ENCODE measurements around the gene UMAD1.

UMAD1 gene

DNA sequence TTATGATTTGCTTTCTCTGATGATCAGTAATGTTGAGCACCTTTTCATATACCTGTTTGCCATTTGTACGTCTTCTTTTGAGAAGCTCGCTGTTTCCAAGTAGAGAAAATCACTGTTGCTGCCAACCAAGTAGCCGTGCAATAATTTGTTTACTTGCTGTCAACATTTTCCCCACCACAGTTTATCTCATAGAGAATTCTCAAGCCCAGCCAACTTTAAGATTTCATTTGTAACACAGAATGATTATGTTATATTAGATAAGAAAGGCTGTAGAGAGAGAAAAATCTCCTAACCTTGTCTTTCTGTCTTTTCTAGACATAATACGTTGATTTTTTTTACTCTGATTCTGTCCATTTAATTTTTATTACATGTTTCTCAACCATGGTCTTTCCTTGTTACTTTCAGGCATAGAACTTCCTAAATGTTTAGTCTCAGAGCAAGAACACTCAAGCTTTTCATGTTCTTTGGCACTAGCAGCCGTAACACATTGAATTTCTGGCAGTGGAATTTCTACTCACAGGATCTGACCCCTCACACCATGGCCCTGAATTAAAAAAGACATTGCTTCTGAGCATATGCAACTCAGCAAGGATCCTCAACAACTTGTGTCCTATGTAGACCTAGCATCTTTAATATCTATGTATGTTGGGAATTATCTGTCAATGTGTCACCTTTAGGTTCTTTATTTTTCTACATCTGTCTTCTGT lies 54.7 kb downstream of the UMAD1 start:
- DNase-seq: no peak

DNA sequence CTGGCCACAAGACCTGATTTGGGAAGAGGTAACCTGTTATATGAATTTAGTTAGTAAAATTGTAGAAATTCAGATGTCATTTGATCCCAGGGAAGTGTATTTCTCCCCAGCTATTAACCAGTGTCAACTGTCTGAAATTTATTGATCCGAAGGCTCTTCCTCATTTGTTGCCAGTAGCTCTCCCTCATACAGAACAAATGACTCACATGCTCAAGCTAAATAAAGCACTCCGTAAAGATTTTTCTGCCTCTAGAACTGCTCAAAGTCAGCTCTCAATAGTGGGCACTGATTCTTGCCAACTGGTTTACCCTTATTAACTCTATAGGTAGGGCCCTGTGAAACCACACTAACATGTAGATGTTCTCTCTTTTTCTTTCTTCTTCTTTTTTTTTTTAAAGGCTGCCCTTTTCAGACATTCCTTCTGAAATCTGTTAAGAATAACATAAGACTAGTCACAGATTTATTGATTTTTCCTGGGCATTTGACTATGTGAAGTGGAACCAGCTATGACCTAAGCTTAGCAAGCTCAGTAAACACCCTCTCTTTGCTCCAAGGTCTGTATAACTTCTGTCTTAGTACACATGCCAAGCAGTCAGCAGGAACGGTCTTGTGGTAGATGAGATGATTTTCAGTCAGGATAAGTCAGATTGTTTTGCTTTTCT lies 56.0 kb downstream of the UMAD1 start:
- no peak for DNase-seq

DNA sequence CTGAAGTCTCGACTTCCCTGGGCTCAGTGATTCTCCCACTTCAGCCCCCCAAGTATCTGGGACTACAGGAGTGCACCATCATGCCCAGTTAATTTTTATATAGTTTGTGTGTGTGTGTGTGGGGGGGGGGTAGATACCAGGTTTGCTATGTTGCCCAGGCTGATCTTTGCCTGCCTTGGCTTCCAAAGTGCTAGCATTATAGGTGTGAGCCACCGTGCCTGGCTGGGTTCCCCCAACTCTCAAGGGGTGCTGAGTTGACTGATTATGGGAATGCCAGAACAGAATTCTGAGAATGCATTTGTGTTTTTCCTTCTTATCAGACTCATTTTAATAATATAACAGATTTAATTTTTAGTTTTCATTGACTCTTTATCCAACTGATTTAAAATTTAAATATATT lies 58.4 kb downstream of the UMAD1 start:
- DNase-seq: no peak

DNA sequence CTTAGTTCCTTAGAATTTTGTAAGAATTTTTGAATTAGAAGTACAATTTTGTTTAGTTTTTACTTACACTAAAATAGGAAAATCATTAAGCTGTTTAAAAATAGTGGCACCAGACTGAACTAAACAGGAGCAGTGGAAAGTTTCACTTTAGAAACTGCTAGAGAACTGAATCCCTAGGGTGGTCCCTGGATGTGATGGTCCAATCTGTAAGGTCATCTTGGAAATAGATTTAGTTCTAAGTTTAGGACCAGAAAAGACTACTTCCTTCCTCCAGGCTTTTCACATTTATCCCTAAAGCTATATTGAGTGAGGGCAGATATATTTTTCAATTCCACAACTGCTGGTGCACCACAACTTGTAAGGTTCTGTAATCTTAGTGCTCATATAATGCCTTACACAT lies 58.8 kb downstream of the UMAD1 start:
- no peak for DNase-seq

DNA sequence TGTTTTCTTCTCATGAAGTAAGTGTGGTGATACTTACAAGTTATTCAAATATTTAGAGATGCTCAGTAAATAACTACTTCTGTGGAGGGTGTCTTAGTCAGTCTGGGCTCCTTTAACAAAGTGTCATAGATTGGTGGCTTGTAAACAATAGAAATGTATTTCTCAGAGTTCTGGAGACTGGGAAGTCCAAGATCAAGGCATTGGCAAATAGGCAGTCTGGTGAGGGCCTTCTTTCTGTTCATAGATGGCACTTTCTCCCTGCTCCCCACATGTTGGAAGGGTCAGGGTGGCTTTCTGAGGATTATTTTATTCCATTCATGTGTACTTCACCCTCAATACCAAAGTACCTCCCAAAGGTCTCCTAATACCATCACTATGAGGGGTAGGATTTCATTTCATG lies 59.4 kb downstream of the UMAD1 start:
- DNase-seq: no peak

DNA sequence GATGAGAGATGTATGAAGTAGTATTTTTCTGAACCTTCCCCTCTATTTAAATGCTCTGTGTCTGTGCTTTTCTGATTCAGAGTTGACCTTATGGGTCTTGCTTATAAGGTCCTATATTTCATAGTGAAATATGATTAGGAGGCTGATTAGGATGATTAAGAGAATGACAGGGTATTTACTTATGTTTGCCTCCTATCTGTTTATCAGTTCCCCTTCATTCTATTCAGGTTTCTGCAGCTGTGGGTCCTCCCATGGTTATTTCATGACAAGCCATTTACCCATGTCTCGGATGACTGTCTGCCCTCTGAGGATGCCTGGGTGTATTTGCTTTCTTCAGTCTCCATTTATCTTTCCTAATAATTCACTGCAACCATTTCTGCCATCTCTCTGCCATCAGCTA lies 61.0 kb downstream of the UMAD1 start:
- DNase-seq: no peak

DNA sequence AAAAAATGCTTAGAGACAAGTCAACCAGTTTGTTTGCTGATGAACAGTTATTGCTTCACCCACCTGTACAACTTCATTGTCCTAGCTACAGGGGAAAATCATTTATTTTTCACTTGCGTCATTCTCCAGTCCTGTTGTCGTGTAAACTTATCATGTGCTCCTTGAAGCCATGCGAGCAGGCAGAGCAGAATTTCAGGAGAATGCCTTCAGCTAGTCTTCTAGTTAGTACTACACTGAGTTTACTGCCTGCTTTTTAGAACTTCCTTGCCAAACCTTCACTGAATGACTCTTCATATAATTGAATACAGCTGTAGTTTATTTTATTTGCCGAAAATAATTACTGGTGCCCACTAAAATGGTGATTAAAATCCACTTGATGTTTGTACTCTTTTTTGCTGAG lies 62.3 kb downstream of the UMAD1 start:
- no peak for DNase-seq

DNA sequence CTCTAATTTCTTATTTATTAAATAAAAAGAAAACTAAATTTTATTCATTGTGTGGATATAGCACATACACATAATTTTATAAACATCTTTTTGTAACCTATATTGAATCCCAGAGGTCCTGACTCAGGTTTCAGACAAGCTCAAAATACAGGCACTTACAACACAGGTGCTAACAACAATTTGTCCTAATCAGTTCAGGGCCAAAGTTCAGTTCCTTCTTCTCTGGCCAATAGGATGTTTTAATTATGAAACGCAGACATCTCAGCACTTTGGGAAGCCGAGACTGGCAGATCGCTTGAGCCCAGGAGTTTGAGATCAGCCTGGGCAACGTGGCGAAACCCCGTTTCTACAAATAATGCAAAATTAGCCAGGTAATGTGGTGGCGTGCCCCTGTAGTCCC lies 62.9 kb downstream of the UMAD1 start:
- DNase-seq: no peak

DNA sequence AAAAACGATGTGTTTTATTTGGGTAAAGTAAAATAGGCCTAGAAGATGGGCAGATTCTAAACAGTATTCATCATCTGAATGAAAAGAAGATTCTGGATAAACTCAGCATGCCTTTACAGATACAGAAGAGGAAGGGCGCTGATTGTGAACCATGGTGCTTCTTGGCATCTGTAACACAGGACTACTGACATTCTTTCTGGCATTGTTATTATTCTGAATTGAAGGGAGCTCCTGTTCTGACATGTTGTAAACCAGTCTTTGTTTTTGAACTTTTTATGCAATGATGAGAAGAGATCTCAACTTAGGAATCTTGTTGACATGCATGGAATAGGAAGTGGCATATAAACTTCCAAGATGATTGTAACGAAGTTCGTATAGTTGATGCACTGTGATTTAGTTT lies 64.3 kb downstream of the UMAD1 start:
- no peak for DNase-seq

DNA sequence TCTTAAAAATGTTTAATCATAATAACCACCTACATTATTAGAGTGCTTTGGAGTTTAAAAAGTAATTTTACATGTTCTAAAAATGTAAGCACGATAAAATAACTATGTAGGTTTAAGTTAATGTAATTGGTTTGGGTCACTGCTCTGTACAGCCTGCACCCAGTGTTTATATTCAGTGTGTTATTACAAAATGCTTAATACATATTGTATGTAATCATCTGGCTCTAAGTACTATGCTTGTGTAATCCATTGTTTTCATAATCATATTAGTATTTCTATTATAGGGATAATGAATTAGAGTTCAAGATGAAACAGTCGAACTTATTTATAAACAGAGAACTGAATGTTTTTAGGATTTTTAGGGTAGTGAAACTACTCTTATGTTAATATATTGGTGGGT lies 64.8 kb downstream of the UMAD1 start:
- no peak for DNase-seq

DNA sequence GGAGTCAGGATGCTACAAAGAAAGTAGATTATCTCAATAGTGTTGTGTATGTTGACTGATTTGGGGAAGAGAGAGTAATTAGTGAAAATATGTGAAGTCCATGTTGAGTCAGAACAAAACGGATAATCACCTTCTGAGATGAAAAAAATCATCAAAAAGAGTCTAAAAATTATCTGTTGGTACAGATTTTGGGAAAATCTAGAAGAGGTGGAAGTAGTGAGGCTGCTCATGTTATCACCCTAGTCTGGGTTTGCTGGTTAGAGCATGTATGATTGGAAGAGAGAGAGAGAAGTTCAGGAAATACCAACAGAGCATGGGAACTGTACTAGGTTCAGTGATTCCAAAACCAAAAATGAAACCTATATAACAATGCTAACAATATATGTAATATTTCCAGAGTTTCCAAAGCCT lies 65.6 kb downstream of the UMAD1 start:
- DNase-seq: no peak

DNA sequence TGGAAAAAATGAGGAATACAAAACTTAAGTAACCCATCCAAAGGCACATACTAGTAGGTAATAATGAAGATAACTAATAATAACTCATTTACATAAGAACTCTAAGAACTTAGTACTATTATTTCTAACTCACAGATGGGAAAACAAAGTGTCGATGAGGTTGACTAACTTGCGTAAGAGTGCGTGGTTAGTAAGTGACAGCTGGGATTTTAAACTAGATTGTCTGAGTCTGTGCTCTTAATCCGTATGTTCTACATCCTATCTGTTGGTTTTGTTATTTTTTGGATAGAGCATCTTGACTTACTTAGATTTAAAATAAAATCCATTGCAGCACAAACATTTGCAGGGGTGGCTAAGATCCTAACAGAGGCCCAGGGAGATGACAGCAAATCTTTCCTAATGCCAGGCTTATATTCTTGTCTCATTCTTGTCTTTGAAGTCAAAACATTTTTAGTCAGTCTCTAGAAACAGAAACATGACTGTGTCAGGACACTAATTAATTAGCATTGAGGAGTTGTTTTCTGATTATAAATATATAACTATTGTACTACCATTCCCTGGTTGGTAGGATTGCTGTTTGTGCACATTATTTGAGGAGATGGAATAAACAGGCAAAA lies 66.1 kb downstream of the UMAD1 start:
- DNase-seq: no peak

DNA sequence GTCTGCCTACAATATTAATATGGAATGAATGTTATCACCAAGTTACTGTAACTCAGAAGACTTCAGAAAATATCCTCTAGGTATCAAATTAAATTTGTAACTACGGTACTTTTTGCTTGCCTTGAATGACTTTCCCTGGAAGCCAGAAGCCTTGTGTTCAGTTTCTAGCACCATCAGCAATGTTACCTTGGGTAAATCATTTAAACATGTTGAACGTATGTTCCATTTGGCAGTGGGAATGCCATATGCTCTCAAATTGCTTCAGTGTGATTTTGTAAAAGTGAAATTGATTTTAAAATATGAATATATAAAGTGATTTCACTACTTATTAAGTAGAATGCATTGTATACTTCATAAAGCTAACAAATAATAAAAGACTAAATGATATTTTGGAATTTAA lies 66.7 kb downstream of the UMAD1 start:
- DNase-seq: no peak

DNA sequence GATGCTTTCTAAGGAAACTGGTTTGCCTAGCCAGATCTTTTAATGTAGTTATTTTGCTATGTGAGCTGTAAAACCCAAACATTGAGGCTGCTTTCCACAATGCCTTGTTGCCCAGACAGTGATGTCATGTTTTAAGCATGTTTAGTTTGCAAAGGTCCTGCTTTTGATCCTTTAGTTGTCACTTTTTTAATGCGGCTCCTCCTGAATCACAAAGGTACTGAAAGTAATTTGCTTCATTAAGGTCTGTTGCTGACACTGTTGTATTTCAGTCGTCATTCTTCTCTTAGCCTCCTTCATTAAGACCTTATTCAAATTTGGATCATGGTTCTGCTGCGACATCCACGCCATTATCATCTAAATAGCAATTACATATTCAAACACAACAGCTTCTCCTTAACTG lies 67.3 kb downstream of the UMAD1 start:
- no peak for DNase-seq

DNA sequence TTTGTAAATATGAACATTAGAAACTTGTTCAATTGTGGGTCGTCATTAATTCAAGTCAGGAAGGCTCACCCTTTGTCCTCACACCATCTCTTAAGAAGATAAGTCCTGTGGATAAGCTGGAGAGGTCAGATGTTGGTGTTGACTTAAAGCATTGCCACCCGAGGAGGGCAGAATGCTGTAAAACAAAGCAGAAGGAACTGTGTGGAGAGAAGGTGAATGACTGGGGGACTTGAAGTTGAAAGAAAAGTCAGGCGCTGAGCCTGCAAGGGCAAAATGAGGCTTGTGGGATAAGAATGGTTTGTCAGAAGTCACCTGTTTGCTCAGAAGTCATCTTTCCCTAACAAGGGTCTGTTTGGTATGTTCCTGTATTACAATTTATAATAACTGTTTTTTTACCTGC lies 68.7 kb downstream of the UMAD1 start:
- DNase-seq: no peak

DNA sequence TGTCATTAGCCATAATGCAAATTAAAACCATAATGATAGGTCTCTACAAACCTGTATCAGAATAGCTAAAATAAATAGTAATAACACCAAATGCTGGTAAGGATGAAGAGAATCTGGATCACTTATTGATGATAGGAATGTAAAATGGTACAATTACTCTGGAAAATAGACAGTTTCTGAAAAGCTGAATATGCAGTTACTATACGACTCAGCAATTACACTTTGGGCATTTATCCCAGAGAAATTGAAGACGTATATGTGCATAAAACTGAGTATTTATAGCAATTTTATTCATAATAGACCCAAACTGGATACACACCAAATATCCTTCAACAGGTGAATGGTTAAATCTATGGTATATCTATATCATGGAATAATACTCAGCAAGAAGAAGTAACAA lies 69.9 kb downstream of the UMAD1 start:
- no peak for DNase-seq

DNA sequence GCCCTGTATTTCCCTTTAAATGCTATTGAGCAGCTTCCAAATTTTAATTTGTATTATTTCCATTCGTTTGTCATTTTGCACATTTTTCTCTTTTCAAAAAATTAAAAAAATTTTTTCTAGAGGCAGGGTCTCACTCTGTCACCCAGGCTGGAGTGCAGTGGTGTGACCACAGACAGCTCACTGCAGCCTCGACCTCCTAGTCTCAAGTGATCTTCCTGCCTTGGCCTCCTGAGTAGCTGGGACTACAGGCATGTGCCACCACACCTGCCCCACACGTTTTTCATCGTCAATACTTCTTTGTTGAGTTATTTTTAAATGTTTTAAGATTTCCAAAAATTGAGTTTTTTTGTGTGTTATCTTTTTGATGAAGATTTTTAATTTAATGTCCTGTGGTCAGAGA lies 73.2 kb downstream of the UMAD1 start:
- no peak for DNase-seq

DNA sequence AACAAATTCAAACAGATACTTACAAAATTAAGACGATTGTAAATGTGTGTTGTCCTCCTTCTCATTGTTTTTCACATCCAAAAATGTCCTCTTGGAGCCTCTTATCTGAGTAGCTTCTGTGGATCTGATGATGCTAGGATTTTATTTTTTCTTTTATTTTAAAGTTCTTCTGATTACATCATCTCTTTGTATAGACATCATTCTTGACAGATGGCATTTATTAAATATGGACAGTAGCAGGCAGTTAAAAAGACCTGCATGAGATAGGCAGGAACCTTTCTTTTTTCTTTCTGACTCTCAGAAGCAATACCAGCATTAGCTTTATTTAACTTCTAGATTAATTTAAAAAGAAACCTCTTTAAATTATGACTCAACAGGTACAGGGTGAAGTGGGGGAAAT lies 77.9 kb downstream of the UMAD1 start, which contains the start of gene RPA3:
Gene RPA3, minus strand, starts transcription at position 116 of the 400 bp plus-strand sequence. CDS start 78,189 bp downstream, outside the sequence.
- no peak for DNase-seq

DNA sequence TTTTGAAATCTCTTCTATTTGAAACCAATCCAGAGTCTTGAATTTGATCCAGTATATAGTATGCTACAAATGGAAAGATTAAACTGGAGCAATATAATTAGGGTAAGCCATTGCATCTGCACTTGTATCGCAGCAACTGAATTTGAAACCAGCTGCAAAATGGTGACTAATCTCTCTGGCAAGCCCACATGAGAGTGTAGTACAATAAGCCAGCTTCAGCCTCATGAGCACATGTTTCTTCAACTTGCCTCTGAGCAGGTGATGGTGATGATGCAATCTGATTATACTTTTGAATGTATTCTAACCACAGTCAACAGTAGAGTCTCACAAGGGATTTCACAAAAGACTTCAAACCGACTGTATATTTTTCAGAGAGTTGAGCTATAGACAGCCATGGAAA lies 78.7 kb downstream of the UMAD1 start:
- DNase-seq: no peak

DNA sequence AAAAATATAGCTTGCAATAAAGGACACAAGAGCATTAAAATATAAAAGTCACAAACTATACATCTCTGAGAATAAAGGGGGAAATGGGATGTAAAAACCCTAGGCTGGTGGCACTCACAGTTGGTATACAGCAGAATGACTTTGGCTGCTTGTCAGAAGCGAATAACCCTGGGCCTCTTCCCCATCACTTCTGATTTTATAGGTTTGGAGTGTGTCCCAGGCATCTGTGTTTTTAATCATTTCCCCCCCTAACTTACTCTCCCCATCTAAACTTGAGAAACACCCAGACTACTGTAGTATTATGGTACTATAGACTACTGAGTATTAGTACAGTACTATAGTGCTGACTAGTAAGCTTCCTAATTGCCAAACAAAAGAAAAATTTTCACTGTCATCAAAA lies 79.6 kb downstream of the UMAD1 start:
- DNase-seq: no peak

DNA sequence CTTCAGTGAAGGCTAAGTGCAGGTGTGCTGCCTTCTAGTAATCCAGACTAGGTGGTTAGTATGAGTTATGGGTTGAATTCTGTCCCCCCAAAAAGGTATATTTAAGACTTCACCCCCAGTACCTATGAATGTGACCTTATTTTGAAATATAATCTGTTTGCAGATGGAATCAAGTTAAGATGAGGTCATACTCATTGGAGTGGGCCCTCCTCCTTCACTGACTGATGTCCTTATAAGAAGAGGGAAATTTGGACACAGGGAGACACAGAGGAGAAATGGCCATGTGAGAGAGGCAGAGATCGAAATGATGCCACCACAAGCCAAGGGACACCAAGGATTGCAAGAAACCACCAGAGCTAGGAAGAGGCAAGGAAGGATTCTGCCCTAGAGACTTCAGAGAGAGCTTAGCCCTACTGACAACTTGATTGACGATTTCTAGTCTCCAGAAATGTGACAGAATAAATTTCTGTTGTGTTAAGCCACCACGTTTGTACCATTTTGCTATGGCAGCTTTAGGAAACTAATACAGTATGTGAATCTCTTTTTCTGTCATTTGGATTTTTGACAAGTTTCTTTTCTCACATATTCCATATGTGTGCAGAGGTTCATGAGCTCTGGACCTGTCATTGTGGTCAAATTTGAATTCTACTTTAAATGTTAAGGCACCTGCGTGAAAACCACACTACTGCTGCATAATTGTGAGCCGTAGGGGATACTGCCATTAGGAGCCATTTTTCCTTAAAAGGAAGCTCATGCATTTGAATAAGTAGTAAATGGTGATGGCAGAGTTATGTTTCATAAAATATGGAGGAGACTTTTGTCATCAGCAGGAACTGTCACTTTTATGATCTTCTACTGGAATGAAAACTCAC lies 80.4 kb downstream of the UMAD1 start:
- DNase-seq: no peak

DNA sequence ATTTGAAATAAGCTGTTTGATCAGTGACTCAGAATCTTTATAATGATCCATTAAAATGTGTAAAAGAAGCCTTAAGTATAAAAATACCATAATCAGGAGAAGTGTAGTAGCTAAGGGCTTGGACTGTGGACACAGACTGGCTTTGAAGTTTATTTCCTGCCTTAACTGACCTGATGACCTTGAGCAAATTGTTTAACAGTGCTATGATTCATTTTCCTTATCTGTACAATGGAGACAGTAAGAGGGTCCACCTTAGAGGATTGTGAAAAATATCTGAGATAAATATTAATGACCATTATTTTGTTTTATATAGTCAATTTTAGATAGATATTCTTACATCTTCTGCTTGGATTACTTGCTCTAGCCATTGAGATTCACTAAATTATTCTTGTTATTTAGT lies 91.2 kb downstream of the UMAD1 start:
- DNase-seq: no peak

DNA sequence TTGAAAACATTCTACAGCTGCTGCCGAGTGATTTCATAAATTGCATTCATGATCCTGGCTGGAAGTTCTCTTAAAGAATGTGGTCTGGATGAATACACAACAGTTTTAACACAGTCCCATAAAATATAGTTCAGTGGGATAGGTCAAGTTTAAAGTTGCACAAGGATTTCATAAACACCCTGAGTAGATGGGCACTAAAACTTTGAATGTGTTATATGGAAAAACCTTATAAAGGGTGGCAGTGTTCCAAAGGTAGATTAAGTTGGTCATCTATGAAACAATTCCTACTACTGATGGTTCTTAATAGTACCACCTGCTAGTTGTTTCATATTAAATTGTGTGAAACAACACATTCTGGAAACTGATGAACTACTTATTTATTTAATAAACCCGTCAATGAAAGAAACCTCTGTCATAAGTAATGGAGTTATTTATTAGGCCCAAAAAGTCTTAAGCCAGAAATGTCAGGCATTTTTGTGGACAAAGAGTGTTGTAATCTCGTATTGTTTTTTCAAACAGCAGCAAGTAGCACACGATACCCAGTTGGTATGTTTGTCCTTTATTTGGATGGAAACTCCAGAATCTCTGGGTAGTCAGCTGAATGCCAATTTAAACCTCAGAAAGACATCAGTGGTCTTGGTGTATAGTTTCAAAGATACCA lies 92.2 kb downstream of the UMAD1 start:
- DNase-seq: no peak

Data from T-helper 9 cell (primary cell).